Measurements from ENCODE around the gene GNL3. TPM values are rescaled to one million over a fixed set of nuclear protein-coding genes. Genes with fewer than 3 reads are reported as not detected.
"Not testable (repeated sequence)": the region's sequence is repeated elsewhere in the genome, so short reads cannot be mapped to it uniquely, and the experiment has no call there.

The GNL3 gene
- total RNA-seq, 1 donor from 2014 or later, result 35.2 TPM

DNA sequence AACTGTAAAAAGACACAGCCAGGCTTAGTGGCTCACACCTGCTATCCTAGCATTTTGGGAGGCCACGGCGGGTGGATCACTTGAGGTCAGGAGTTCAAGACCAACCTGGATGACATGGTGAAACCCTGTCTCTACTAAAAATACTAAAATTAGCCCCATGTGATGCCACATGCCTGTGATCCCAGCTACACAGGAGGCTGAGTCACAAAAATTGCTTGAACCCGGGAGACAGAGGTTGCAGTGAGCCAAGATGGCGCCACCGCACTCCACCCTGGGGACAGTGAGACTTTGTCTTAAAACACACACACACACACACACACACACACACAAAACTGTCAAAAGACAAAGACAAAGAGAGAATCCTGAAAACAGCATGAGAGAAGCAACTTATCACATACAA is 38.1 kb downstream of the GNL3 start:
- Histone ChIP-seq H3K4me1 (peaks cover 15% of the 10 kb centered on the region), H3K27ac (no peak overlapping the region), H3K27me3 (ENCODE audit: low read depth) (no peaks in the 10 kb centered on the region), H3K9me3 (peaks cover under 1% of the 10 kb centered on the region), H3K36me3 (no peaks in the 10 kb centered on the region), H3K4me3 (no peak overlapping the region)
- ATAC-seq (no peak), DNase-seq (no peak)
- intact Hi-C loops (cut with DNase I), result no loop called here
- TF ChIP-seq, protein P1, sequence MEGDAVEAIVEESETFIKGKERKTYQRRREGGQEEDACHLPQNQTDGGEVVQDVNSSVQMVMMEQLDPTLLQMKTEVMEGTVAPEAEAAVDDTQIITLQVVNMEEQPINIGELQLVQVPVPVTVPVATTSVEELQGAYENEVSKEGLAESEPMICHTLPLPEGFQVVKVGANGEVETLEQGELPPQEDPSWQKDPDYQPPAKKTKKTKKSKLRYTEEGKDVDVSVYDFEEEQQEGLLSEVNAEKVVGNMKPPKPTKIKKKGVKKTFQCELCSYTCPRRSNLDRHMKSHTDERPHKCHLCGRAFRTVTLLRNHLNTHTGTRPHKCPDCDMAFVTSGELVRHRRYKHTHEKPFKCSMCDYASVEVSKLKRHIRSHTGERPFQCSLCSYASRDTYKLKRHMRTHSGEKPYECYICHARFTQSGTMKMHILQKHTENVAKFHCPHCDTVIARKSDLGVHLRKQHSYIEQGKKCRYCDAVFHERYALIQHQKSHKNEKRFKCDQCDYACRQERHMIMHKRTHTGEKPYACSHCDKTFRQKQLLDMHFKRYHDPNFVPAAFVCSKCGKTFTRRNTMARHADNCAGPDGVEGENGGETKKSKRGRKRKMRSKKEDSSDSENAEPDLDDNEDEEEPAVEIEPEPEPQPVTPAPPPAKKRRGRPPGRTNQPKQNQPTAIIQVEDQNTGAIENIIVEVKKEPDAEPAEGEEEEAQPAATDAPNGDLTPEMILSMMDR (IDR thresholded peaks at IDR 0.05), result no peak

DNA sequence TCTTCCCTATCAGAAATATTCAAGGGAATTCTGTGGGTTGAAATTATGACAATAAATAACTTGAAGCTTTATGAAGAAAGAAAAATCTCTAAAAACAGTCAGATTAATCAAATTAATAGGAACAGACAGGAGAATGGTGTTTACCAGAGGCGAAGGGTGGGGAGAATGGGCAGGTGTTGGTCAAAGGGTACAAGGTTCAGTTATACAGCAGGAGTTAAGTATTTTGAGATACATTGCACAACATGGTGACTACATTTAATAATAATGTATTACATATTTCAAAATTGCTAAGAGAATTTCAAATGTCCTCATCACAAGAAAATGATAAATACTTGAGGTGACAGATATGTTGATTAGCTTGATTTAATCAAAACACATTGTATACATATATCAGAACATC is 38.7 kb downstream of the GNL3 start:
- ATAC-seq, result no peak
- no peak overlapping the region for H3K27ac ChIP-seq
- no peak for DNase-seq
- TF ChIP-seq, protein P1 (IDR thresholded peaks at IDR 0.05), result no peak
- peaks cover 1% of the 10 kb centered on the region for H3K36me3 ChIP-seq
- H3K4me3 ChIP-seq, result no peak overlapping the region
- H3K9me3 ChIP-seq, result peaks cover 5% of the 10 kb centered on the region
- peaks cover 15% of the 10 kb centered on the region for H3K4me1 ChIP-seq
- H3K27me3 ChIP-seq (ENCODE audit: low read depth), result no peaks in the 10 kb centered on the region
- intact Hi-C loops (cut with DNase I), result no loop called here

DNA sequence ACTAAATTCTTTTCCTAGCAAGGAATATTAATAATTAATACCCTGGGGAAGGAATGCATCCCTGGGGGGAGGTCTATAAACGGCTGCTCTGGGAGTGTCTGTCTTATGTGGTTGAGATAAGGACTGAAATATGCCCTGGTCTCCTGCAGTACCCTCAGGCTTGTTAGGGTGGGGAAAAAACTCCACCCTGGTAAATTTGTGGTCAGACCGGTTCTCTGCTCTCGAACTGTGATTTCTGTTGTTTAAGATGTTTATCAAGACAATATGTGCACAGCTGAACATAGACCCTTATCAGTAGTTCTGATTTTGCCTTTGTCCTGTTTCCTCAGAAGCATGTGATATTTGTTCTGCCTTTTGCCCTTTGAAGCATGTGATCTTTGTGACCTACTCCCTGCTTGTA is 42.9 kb downstream of the GNL3 start:
- DNase-seq; H3K27ac ChIP-seq; intact Hi-C loops (cut with DNase I); H3K4me3 ChIP-seq; H3K4me1 ChIP-seq; H3K27me3 ChIP-seq (ENCODE audit: low read depth); H3K9me3 ChIP-seq; ATAC-seq: not testable (repeated sequence)
- H3K36me3 ChIP-seq, result peaks cover 38% of the 10 kb centered on the region

DNA sequence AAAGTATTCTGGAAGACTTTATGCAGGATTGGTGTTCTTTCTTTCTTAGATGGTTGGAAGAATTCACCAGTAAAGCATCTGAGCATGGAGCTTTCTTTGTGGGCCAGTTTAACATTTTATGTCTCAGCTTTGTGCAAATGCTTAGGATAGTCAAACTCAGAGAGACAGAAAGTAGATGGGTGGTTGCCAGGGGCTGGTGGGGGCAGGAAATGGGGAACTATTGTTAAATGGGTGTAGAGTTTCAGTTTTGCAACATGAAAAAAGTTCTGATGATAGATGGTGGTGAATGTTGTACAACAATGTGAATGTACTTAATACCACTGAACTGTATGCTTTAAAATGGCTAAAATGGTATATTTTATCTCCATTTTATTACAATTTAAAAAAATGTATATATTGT is 44.8 kb downstream of the GNL3 start:
- H3K27ac ChIP-seq, result no peak overlapping the region
- peaks cover 56% of the 10 kb centered on the region for H3K36me3 ChIP-seq
- no peak overlapping the region for H3K4me3 ChIP-seq
- no peak for ATAC-seq
- peaks cover 5% of the 10 kb centered on the region for H3K9me3 ChIP-seq
- intact Hi-C loops (cut with DNase I), result no loop called here
- TF ChIP-seq, protein P1 (IDR thresholded peaks at IDR 0.05), result no peak
- no peaks in the 10 kb centered on the region for H3K27me3 ChIP-seq (ENCODE audit: low read depth)
- no peak for DNase-seq
- no peaks in the 10 kb centered on the region for H3K4me1 ChIP-seq

DNA sequence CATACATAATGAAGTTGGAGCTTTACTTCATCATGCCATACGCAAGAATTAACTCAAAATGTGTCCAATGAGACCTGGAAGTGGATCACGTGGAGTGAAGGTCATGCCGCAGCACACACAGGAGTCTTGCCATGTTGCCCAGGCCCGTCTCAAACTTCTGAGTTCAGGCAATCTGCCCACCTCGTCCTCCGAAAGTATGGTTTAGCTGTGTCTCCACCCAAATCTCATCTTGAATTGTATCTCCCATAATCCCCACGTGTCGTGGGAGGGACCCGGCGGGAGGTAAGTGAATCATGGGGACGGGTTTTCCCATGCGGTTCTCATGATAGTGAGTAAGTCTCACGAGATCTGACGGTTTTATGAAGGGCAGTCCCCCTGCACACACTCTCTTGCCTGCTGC is 45.8 kb downstream of the GNL3 start:
- H3K27ac ChIP-seq, result no peak overlapping the region
- no peaks in the 10 kb centered on the region for H3K4me1 ChIP-seq
- no peak overlapping the region for H3K4me3 ChIP-seq
- intact Hi-C loops (cut with DNase I), result no loop called here
- TF ChIP-seq, protein P1 (IDR thresholded peaks at IDR 0.05), result no peak
- DNase-seq (no peak), ATAC-seq (no peak)
- H3K9me3 ChIP-seq, result peaks cover 5% of the 10 kb centered on the region
- peaks cover 65% of the 10 kb centered on the region for H3K36me3 ChIP-seq
- H3K27me3 ChIP-seq (ENCODE audit: low read depth), result no peaks in the 10 kb centered on the region

DNA sequence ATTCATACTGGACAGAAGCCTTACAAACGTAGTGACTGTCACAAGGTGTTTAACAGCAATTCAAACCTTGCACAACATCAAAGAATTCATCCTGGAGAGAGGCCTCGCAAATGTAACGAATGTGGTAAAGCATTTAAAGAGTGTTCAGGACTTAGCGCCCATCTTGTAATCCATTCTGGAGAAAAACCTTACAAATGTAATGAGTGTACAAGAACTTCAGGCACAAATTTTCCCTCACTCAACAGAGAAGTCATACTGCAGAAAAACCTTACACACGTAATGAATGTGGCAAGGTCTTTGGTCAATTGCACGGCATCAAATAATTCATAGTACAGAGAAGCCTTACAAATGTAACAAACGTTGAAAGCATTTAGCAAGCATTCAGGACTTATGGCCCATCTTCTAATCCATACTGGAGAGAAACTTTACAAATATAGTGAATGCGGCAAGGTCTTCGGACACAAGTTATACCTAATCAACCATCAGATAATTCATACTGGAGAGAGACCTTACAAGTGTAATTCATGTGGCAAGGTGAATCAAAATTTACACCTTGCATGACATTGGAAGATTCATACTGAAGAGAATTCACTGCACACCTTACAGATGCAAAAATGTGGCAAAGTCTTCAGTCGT is 47.5 kb downstream of the GNL3 start:
- Histone ChIP-seq H3K36me3 (peaks cover 83% of the 10 kb centered on the region), H3K27me3 (ENCODE audit: low read depth) (no peaks in the 10 kb centered on the region), H3K4me3 (no peak overlapping the region), H3K9me3 (peaks cover 5% of the 10 kb centered on the region), H3K27ac (no peak overlapping the region), H3K4me1 (no peaks in the 10 kb centered on the region)
- TF ChIP-seq, protein P1 (IDR thresholded peaks at IDR 0.05), result no peak
- DNase-seq (no peak), ATAC-seq (no peak)
- intact Hi-C loops (cut with DNase I), result no loop called here
